HG03354 (cell line): ENCODE data around the gene PREX1.

Experiments used
- ATAC-seq: cut with Tn5 transposase; IDR thresholded peaks from one replicate; pipeline ENCODE4 v1.9.1; 2021; ENCODE audit warnings: mild to moderate bottlenecking; ENCODE audit not compliant: unreplicated experiment, poor library complexity, severe bottlenecking

The PREX1 gene

DNA sequence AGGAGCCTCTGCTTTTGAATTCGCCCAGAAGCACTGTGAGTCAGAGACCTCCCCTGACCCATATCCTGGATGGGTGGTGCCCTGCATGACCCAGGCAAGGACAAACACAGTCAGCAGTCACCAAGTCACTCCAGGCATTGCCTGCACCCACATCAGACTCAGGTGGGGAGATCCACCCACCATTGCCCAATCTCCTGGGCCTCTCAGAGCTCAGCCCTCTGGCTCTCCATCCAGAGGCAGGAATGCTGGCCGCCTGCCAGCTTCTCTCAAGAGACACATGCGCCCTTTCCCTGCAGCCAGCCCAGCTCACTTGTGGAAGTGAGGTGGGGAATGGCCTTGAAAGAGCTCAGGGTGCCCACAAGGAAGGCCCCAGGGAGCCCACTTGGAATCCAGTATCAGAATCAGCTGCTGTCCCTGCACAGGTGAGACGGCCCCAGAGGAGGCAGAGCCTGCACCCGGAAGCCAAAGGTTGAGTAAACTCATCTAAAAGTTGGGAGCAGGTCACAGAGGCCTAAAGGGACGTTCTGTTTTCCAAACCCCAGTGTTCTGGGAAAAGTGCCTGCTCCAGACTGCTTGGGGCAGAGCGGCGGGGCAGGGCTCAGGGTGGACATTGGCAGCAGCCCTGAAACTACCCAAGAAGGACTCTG is 129.8 kb downstream of the PREX1 start:
- no peak for ATAC-seq

DNA sequence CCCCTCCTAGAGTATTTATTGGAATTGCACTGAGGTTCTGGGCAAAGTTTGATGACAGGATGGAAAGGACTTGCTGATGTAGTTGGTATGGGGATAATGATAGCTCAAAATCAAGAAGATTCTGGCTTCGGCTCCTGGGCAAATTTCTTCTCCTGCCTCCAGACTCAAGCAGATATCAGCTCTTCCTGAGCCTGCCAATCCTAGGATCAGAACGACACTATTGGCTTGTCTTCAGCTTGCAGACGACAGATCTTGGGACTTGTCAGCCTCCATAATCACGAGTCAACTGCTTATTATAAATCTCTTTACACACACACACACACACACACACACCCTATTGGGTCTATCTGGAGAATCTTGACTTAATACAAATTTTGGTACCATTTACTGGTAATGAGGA is 131.1 kb downstream of the PREX1 start:
- ATAC-seq: no peak

DNA sequence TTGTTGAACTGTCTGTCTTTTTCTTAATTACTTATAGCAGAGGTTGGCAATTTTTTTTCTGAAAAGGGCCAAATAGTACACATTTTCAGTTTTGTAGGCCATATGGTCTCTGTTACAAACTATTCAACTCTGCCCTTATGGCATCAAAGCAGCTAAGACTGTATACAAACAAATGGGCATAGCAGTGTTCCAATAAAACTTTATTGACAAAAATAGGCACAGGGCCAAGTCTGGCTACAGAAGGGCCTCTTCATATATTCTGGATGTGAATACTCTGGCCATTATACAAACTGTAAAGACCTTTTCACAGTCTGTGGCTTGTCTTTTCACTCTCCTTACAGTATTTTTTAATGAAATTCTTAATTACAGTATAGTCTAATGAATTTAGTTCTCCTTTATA is 132.1 kb downstream of the PREX1 start:
- ATAC-seq: no peak

DNA sequence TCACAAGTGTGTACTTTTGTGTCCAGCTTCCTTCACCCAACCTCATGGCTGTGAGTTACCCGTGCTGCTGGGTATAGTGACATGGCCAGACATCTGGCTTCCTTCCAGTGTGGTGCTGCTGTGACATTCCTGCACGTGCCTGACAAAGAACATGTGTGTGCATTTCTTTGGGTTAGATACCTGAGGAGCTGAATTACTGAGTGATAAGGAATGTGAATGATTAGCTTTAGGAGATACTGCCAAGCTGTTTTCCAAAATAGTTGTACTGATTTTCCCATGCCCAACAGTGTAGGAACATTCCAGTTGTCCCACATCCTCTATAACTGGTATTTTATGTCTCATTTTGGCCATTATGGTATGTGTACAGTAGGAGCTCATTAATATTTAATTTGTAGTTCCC is 132.5 kb downstream of the PREX1 start:
- ATAC-seq: no peak

DNA sequence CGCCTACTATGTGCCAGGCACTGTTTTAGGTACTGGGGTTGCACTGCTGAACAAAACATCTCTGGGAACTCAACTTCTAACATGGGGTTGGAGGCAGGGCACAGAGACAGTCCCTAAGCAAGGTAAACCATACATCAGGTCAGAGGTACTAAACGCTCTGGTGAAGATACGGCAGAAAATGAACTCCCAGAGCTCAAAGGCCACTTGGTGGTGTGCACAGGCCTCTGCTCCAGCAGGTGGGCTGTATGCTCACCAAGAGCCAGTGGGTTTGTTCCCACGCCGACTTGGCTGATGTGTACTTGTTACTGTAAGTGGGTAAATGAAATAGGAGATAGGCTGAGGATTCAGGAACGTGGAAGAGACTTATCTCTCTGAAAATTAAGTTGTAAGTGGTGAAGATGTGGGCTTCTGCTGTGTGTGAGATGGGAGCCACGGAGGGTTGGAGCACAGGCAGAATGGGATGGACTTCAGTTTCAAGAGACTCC is 133.4 kb downstream of the PREX1 start:
- no peak for ATAC-seq

DNA sequence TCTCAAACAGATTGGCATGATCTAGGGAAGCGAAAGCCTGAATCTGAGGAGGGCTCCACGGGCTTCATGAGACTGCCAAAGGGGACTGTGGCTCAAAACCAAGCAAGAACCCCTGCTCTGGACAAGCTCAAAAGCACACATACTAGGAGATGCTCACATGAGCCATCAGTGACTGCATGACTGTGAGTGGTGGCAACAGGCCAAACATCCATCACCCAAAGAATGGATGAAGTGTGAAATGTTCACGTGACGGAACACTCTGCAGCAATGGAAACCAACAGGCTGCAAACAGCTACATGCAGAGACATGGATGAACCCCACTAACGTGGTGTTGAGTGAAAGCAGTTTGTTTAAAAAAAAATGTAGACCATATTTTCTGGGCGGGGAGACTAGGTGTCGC is 136.3 kb downstream of the PREX1 start:
- no peak for ATAC-seq

DNA sequence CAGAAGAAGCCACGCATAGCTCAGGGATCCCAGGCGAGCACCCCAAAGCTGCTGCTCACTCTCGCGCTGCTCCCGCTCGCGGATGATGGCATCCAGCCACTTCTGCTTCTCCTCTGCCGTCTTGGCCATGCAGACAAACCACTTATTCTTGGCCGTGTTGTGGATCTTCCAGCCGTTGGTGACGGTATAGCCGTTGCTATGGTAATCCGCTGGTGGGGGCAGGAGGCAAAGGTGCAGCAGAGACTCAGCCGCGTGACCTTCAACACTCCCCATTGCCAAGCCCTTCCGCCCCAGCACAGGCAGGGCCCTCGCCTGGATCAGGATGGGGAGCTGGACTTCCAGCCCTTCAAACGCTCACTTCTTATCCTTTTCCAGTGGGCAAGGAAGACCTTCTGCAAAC is 136.9 kb downstream of the PREX1 start:
- no peak for ATAC-seq

DNA sequence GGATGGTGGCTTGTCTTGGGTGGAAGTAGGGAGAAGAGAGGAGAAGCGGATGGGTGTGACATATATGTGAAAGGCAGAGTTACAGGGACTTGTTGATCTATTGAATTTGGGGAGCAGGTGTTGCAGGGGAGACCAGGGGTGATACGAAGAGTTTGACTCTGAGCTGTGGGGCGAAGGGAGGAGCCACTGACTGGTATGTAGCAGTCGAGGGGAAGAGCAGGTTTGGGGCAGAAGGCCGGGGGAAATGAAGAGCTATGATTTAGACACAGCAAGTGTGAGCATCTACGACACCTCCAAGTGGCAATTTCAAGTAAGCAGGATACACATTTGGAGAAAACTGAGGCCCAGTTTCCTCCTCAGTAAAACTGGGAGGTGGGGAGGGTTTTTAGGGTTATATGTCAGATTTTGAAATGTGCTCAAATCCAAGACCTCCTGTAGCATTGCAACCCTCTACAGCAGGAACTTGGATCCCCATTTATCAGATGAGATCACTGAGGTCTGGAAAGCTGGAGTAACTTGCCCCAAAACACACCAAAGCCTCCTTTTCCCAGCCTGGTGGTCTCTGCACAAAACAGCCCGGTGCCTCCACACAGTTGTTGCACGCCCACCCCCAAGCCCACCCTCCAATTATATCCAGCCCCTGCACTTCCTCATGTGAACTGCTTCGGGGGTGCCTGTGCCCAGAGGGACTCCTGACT is 137.8 kb downstream of the PREX1 start:
- ATAC-seq: no peak

DNA sequence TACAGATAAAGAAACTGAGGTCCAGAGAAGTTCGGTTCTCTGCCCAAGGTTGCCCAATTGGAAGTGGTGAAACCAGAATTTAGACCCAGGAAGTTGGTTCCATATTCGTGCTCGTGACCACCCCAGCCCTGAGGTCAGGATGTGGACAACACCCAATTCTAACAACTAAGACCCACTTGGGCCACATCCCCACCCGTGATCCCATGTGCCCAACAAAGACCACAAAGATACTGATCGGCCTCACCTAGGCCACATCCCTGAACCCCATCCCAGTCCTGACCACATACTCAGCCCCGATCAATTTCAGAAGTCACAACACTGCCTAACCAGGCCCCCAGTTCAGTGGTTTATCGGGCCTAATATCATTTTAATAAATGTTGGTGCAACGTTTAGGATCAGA is 138.4 kb downstream of the PREX1 start:
- no peak for ATAC-seq

DNA sequence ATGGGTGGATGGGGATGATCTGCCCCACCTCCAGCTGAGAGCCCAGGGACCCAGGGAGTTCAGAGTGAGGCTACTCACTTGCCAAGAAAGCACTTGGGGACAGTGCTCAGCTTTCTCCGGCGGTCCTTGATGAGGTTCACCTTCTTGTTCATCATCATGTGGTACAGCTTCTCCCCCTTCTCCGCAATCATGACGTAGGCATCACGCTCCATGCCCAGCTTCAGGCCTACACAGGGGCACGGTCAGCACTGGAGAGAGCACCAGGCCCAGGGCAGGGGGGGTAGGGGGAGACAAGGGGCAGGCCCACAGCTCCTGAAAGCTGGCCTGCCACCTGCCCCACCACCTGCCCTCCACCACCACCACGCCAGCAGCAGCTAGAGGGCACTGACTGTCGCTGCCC is 139.2 kb downstream of the PREX1 start:
- ATAC-seq: no peak

DNA sequence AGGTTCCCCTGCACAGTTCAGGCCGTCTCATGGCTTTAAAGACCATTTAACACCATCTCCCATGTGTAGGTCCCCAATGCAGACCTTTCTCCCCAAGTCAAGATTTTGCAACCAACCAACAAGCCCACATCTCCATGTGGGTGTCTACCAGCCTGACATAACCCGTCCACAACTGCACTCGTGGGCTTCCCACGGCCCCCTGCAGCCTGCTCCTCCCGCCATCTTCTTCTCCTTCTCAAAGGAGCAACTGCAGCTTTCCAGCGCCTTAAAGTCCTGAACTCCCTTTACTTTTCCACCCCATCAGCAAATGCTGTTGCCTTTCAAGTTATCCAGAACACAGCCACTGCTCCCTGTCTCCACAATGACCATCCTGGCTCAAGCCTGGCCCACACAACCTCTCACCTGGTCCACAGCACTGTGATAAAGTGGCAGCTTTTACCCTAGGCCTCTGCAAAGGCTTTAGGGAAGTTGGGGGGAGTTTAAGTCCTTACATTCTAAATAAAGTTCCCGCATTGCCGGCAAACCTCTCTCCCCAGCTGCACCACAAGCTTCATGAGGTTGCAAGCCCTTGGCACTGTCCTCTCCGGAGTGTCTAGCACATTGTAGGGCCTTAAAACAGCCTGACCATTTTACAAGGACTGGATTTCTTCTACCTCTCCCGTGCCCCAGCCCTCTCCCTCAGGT is 140.5 kb downstream of the PREX1 start:
- ATAC-seq: no peak

DNA sequence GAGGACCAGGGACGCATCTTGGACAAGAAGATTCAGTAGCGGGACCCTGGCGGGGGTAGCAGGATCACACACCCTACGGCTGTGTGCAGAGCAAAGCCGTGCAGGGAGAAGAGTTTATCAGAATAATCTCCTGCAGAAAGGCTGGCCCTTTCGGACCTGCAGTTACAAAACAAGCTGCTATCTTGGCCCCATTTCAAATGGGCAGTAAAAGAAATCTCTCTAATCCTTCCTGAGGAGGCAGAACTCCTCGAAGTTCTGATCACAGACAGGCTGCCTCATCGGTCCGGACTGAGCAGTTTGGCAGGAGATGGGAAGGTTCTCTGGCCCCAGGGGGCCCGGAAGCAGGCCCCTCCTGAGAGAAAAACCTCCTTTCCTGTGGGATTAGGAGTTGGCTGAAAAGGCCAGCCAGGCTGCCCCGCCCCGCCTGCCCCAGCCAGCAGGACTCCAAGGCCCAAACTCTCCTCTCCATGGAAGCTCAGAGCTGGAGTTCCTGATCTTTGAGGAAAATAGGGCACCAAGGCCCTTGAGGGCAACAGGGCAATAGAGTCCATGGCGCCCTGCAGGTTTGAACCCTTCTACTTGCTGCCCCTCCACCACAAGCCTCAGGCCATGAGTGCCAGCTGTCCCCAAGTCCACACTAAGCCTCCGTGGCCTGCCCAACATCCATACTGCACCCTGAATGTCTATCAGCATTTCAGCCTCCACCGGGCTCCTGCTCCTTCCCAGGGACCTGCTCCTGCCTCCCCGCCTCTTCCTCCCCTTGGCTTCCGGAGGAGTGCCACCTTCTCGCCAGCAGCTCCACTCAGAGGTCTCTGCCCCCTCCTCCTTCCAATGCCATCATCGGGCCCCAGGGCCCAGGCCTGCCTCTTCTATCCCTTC is 141.3 kb downstream of the PREX1 start:
- ATAC-seq: no peak

DNA sequence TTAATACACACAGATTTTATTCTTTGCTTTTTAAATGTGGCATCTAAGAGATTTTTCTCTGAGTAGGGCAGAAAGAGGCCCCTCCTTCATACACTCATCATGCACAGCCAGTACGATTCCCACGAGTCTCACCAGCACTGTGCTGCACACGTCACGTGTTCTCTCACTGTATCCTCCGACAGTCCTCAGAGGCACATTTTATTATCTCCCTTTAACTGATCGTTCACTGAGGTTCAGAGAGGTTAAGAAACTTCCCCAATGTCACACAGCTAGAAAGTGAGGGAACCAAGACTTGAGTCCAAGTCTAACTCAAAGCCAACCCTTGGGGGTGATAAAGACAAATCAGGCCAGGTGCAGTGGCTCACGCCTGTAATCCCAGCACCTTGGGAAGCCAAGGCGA is 142.5 kb downstream of the PREX1 start:
- no peak for ATAC-seq

DNA sequence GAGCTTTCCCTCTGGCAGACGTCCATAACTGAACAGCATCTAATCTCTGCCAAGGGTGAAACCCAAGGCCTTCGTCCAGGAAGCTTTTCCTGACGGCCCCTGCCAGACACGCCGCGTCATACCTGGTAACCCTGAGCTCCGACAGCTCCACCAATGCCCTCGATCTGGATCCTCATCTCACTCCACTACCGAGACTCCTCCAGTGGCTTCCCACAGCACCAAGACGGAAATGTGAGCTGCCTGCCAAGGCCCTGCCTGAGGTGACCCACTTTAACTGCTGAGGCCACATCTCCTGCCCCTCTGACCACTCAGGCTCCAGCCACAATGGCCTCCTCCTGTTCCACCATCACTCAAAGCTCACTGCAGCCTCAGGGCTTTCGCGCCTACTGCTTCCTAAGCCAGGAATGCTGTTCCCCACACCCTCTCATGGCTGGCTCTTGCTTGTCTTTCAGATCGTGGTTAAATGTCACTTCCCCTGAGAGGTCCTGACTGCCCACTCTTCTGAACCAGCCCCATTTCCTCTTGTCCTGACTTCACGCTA is 143.2 kb downstream of the PREX1 start:
- ATAC-seq: no peak

DNA sequence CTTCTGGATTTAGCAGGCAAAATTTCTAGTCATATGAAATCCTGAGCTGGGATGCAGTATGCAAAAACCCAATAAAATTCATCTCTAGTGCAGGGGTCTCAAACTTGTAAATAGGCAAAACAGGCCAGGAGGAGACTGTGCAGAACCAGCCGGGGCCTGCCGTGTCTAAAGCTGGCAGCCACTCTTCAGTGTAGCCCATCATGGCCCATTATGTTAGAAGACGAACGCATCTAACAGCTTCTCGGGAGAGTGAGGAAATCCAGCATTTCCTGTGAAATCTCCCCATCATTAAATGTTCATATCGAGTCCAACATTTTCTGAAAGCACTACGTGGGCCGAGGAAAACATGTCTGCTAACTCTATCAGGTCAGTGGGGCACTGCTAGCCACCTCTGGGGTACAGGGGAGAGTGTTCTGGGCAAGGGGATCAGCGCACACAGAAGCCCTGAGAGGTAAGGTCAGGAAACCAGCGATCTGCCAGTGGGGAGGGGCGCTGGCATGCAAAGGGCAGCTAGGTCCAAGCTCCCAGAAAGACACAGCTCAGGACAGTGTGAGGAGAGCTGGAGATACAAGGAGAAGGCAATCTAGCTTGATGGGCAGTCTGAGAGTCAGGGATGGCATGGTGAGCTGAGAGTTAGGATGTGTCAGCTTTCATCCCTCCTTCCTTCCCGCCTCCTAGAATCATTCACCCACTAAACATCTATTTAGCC is 144.2 kb downstream of the PREX1 start:
- no peak for ATAC-seq

DNA sequence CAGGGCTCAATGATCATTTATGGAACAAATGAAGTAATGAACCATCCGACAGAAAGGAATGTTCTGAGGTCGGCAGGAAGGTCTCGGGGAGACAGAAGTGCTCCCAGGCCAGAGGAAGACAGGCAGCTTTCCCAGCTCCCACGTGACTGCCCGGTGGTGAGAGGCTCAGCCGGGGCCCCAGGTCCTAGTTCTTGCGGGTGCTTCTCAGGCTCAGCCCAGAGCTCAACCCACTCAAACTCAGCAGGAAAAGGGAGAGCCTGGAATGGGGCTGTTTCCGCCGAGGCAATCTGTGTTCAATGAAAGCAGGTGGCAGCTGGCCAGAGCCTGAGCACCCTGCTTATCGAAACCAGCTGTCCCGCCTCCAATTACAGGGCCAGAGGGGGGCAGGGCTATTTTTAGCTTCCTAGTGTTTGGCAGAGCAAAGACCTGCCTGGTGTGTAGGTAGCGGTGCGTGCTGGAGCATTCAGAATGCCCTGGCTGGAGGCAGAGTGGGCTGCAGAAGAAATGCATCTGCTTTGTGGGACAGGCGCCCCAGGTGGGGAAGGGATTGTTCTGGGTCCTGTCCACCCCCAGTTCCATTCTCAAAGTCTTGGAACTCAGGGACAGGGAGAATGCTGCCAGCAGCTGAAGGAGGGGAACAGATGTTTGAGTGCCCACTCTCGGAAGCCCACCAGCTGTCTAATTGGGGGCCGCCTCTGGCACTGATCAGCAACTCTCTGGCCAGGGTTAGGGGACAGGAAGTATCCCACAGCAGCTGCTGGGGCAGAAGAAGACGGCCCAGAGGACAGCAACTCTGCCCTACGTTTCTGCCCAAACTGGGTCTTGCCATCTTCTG is 145.1 kb downstream of the PREX1 start:
- ATAC-seq: no peak

DNA sequence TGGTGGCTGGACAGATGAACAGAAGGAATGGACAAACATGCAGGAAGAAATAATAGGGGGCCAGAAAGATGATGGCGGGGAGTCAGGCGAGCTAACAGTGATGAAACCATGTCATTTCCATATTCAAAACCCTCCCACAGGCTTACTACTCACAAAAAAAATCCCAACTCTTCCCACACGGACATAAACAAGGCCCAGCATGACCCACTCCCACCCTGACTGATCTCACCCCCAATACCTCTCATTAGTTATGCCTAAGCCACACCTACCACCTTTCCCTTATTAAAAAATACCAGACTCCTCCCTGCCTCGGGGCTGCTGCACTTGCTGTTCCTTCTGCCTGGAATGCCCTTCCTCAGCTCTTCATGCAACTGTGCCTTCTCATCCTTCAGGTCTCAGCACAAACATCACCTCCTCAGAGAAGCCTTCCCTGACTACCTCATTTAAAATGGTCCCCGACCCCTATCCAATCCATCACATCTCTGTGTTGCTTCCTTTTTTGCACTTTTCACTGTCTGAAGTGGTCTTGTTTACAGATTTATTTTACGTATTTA is 145.8 kb downstream of the PREX1 start:
- ATAC-seq: no peak

DNA sequence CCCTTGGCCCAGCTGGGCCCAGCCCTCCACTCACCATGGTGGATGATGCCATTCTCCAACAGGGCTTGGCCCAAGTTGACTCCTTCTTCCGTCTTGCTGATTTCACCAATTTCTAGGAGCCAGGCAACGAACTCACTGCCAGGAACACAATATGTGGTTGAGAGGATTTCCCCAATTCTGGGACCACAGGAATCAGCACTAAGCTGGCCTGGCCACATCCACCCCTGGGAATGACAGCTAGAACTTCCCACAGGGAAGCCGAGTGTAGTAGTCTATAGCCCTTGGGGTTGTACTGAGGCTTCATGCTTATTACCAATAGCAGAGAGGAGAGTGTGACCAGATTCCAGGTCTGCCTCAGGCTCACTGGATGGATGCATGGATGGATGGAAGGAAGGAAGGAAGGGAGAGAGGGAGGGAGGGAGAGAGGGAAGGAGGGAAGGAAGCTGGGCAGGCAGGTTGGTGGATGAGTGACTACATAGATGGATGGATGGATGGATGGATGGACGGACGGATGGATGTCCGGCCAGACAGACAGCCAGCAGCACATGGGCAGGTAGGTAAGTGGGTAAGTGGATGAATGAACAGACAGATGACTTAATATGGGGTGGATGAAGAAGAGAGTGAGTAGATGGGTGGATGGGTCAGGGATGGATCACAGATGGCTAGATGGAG is 146.5 kb downstream of the PREX1 start:
- ATAC-seq: no peak
